ENCODE measurements around the gene DLG2.

DLG2 gene

DNA sequence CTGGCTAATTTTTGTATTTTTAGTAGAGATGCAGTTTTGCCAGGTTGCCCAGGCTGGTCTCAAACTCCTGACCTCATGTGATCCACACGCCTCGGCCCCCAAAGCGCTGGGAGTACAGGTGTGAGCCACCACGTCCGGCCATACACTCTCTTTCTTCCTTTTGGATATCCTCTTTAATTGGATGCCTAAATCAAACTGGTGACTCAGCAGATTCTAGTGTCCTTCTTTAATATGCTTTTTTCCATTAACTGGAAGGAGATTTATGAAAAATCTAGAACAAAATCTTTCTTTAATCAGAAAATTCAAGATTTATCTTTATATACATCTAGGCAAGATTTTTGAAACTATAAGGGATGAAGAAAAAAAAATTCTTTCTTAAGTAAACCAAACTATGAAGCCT, 1371.7 kb downstream of the DLG2 start:
- no peak for DNase-seq (ENCODE audit: low spot score)

DNA sequence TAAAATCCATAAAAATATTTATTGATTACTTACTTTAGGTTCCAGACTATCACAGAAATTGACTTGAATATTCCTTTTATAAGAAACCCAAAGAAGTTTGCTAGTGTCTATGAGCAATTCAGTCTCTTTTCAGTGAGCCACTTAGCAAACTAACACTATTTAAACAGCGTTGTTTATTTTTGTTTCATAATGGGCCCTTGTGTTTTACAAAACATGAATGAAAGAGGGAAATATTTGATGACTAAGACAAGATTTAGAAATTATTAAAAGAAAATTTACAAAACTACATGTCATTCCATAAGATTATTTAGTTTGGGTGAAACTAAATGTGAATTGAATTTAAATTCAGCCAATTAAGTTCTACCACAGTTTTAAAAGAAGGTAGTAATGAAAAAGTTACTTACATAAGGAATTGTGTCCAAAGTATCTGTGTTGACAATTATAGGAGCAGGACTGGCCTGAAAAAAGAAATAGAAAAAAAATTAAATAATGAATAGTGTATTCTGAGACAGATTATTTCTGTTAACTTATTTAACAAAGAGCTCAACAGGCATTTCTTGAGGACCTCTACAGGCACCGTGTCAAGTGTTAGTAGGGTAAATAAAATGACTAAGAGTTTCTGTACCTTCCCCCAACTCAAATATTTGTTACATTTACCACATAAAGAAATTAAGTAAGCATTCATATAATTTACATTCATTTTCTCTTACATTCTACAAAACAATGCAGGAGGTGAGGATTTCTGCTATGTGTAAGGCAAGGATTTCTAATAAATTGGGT, 1376.1 kb downstream of the DLG2 start:
- no peak for DNase-seq (ENCODE audit: low spot score)

DNA sequence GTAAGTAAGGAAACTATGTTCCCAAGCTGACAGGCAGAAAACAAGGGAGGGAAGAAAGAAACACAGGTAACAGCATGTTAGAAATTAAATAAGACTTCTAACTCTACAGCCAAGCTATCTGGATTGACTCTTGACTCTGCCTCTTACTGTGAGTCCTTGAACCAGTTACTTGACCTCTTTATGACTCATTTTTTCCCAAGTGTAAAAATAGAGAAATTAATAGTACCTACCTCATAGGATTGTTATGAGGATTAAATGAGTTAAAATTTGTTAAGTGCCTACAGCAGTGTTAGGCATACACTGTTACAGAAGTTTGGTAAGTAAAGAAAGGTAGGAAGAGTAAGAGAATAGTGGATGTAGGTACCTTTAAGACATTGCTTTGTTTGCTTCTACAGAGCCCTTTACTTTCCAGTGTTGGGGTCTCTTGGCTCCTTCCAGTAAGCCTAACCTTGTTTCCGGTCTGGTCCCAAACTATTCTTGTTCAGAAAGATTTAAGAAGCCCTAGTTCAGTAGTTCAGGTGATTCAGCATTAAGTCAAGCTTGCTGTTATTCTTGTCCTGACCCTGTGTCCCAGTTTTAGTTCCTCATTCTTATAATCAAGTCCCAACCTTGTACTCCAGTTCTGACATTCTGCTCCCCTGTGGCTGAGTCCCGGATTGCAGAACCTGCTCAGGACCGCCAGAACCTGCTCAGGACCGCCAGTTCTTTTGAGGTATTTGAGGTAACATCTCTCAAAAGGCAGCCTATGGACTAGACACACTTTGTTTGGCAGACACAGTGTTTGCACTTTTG, 1377.6 kb downstream of the DLG2 start:
- DNase-seq (ENCODE audit: low spot score): no peak

DNA sequence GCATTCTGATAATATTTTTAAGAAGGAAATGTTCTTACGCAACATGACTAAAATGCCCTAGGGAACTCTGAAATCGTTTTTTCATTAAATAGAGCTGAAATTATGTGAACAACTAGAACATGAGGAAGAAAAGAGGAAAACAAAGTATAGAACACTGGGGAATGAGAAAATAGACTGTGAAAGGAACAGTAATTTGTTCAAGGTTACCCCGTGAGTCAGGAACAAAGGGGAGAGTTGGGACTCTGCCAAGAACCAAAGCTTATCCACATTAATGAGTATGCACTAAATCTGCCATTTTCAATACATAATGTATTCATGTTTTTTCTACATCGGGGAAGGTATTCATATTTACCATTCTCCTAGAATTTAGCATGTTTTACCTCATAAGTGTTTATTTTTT, 1379.2 kb downstream of the DLG2 start:
- DNase-seq (ENCODE audit: low spot score): no peak

DNA sequence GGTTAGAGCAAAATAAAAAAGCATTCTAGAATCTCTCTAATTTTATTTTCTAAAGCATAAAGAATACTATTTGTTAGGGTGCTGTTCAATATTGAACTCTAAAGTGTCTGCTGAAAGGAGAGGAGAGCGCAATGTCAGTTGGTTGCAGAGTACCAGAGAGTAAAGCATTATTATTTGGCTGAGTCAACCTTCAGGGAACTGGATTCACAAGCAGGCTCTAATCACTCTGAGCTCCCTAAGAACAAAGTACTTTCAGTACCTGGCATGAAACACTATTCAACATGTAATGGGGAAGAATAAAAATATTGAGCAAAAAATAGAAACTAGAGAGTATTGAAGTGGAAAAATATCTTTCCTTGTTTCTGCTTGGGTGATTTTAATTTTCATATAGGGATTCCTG, 1380.0 kb downstream of the DLG2 start:
- no peak for DNase-seq (ENCODE audit: low spot score)

DNA sequence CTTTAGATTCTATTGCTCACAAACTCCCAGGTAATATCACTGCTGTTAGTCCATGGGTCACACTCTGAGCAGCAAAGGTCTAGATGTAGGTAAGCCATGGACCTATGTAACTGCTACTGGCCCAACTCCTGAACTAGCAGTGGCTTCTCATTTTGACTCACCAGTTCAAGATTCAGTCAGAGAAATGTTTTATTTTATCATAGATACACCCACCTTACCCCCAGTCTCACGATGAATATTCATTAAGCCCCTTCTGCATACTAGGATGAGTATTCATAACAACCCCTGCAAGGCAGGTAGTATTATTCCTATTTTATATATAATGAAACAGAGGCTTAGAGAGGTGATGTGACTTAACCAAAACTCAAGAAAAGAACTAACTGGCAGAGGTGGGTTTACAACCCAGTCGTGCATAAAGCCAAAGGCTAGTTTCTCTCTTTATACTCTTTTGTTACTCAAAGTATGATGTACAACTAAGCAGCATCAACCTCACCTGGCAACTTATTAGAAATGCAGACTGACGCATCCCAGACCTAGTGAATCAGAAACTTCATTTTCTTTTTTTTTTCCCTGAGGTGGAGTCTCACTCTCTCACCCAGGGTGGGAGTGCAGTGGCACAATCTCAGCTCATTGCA, 1383.4 kb downstream of the DLG2 start:
- DNase-seq (ENCODE audit: low spot score): no peak

DNA sequence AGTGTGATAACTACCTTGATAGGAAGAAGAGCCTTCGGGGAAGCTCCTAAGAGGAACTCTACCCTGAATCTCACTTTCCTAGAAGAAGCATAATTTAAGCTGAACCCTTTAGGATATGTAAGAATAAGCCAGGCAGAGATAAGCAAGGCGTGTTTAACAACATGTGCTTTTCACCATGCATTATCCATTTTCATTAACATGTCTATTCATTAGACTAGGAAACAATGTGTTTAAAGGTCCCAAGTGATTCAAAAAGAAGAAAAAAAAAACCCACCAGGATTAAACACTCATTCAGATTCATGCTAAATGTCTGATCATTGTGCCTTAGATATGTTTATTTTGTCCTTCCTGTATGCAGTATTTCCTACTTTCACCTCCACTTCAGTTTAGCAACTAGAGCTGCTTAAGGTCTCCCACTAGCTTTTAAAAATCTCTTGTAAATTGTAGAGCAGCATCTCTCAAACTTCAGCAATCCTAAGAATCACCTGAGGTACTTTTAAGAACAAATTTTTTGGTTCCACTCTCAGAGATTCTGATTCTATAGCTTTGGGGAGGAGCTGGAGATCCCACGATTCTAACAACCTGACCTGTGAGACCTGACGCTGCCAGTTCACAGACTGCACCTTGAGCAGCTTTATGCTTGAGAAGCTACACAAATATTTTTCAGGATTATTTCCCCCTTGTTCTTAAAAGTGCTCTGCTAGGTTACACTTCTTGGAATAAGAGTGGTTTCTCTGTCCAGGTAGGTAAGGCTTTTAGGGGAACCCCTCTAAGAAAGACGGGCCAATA, 1385.6 kb downstream of the DLG2 start:
- DNase-seq (ENCODE audit: low spot score): no peak

DNA sequence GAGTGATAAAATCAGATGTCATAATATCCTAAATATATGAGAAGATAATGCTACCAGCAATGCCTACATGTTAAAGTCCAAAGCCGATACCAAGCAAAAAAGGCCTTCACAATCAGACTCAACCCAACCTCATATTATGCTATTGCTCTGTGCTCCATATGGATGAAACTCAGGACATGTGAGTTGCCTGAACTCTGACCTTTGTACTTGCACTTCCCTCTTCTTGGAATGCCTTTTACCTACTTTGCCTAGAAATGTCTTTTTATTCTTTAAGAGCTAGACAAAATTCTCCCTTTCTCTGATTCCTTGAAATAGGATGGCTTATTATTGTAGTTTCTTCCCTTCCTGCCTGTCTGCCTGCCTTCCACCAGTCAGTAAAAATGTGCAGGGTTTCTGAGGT, 1386.3 kb downstream of the DLG2 start:
- DNase-seq (ENCODE audit: low spot score): no peak

DNA sequence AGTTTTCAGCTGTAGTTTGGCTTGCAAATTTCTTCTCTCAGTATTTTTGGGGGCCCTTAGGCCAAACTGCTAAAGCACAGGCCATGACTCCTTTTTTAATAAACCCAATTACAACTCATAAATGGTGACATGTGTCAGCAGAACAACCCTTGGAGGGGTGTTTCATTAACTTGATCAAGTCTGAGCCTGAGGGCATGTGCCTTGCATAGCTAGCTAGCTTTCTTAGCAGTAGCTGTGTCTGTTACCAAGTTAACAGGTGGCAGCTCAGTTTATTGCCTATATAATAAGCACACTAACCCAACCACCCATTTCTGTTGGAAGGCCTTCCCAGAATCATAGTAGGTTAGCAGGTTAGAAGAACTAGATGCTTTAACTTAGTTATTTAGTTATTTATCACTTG, 1390.7 kb downstream of the DLG2 start:
- DNase-seq (ENCODE audit: low spot score): no peak

DNA sequence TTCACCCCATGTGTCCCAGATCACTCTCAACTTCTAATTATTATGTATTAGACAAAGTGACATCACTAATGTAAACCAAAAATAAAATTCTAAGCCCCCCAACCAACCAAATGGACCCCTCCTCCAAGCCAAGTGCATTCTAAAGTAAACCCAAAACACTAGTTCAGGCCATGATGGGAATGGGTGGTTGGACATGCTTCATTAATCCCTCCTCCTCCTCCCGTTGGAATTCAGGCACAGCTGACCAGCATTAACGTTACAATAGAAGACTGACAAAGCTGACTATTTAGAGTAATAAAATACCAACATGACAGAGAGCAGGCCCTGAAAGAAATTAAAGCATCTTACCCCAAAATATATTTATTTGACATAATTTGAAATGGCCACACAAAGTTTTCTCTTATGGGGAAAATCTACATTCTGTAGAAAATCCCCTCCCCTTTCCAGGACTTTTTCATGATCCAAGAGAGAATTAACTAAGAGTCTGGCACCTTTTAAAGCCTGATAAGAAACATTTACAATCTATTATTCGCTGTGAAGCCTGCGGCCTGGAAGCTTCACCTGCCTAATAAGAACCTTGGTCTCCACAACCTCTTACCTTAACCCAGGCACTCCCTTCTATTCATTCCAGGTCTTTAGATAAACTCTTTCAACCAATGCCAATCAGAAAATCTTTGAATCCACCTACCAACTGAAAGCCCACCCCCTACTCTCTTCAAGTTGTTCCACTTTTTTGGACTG, 1392.5 kb downstream of the DLG2 start:
- no peak for DNase-seq (ENCODE audit: low spot score)

DNA sequence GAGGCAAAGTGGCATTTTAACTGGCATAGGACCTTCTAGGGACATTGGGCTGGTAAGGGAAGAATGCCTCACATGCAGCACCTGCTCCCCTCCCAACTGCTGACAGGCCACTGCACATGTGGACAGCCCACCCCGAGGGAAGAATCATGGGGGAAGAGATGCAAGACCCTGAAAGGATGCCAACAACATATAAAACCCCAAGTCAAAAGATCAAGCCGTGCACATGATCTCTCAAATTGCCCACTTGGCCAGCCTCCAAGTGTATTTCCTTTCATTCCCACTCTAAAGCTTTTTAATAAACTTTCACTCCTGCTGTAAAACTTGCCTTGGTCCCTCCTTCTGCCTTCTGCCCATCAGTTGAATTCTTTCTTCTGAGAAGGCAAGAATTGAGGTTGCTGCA, 1393.1 kb downstream of the DLG2 start:
- DNase-seq (ENCODE audit: low spot score): no peak

DNA sequence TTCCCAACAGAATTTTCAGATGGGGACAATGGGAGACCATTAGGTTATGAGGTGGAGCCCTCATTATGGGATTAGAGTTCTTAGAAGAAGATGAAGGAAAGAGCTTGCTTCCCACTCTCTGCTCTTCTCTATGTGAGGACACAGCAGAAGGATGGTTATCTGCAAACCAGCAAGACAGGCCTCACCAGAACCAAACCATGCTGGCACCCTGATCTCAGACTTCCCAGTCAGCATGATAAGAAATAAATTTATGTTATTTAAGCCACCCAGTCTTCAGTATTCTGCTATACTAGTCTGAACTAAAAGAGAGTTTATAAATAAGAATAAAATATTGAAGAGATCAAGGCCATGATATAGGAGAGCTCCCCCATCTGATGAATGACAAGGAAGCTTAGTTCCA, 1394.6 kb downstream of the DLG2 start:
- DNase-seq (ENCODE audit: low spot score): no peak

DNA sequence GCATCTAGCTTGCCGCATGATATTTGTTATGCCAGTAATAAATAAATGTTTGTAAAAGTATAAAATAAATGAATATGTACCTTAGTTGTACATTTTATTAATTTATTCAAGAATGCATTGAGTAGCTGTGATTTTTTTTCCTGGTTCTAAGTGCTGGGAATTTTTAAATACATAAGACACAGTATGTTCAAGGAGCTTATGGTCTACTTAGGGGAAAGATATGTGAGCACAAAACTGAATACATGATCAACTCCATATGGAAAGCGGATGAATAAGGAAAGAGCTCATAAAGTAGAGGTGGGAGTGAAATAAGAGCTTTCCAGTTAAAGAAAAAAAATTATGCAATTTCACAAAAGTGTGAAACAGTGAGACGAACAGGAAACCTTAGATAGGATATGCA, 1396.7 kb downstream of the DLG2 start:
- no peak for DNase-seq (ENCODE audit: low spot score)

DNA sequence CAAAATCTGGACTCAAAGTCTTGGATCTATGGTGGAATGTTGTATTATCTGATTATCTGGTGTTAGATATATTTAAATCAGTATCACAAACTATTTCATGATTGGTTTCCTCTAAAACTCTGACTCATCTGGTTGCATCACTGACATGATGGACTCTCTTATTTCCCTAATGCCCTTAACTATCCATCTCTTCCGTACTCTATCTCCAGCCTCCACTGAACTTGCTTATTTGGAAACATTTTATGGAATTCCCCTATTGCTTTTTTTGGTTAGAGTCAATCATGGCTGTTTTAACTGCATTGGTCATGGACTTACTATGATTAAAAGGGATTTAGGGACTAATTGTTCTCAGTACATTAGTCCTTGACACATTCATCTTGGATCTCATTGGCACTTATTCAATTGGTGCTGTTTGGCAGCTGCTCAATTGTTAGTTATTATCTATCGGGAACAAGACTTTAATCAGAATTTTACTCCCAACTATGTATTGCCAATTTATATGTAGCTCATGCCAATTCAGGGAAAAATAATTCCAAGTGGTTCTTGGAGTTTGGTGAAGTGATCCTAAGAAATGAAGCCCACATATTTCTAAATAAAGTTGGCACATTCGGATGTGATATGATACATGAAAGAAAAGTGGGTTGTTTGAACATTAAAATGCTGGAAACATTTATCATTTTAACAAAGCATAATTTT, 1399.0 kb downstream of the DLG2 start:
- no peak for DNase-seq (ENCODE audit: low spot score)

DNA sequence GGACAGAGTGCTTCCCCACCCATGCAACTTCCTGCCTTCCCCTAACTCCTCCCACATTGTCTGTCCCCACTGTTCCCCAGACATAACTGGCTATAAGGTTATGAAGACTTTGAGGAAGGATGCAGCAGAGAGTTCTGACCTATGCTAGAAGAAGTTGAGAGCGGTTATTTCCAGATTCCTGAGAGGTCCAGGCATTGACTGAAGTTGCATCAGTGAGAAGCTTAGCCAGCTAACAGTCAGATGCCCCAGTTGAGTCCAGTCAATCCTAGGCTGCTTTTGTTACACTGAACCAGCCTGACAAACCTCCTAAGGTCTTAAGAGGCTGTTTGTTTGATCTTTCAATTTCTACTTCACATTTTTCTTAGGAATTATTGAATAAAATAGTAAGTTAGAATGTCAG, 1403.1 kb downstream of the DLG2 start:
- DNase-seq (ENCODE audit: low spot score): no peak

DNA sequence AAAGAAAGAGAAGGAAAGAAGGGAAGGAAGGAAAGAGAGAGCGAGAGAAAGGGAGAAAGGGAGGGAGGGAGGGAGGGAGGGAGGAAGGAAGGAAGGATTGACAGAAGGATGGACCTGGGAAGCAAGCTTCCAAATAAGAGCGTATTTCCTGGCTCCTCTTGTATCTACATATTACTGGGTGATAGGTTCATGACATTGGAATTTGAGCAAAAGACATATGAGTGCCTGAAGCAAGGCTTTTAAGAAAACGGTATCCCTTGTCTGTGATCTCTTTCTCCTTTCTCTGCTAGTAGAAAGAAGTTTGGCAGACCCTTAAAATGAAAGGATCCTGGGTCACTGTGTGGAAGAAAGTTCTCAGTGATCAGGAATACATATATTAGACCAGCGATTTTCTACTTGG, 1408.8 kb downstream of the DLG2 start:
- DNase-seq (ENCODE audit: low spot score): no peak

DNA sequence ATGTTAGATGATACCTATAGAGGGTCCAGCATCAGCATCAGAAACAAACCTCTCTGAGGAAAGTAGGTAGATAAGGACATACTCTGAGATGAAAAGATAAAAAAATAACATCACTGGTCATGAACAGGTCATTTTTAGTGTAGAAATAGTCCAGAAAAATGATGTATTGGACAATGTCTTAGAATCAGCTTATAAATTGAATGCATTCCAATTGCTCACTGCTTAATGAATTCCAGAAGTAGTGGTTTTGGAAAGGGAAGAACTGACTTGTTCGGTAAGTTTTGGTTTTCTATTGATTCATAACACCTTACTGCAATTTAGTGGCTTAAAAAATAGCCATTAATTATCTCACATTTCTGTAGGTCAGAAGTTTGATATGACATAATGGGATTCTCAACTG, 1411.5 kb downstream of the DLG2 start:
- no peak for DNase-seq (ENCODE audit: low spot score)

DNA sequence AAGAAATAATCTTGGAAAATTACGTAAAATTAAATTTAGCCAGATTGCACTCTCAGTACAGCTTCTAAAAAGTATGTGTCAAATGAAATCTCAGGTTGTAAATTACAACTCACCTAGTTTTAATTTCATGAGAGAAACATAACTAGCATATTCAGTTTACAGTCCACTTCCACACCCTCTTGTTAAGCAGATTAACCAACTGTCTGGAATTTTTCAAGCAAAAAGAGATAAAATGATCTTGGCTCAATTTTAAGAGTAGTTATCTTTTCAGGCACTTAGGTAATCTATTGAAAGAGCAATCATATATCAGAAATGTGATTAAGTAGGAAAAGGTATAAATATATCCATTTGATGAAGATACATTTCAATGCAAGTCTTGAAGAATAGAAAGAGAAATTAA, 1412.6 kb downstream of the DLG2 start:
- no peak for DNase-seq (ENCODE audit: low spot score)

DNA sequence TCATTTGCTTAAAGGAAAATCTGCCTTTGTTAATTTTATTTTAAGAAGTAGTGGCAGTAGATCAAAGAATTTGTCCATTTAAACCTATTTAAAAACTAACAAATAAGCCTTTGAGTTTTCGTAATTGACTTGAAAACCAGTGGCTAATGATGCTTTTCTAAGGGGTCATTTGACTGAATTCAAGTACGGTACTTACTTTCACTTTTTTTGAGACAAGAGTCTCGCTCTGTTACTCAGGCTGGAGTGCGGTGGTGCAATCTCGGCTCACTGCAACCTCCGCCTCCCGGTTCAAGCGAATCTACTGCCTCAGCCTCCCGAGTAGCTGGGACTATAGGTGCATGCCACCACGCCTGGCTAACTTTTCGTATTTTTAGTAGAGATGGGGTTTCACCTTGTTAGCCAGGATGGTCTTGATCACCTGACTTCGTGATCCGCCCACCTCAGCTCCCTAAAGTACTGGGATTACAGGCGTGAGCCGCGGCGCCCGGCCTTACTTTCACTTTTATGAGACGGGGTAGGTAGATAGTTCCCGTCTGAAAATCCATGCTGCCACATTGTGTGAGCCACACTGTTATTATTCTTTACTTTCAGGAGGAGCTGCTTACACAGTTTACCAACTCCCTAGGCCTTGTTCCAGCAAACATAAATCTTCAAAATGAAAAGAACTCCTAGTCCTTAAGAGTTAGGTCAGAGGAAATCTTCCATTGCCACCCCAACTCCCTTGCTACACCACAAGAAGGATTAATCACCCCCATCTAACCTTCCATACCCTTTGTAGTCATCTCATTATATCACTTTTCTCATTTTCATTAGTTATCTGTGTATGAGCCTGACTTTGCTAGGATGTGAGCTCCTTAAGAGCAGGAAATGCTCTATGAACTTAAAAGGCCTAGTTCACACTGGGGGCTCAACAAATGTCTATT, 1414.4 kb downstream of the DLG2 start:
- no peak for DNase-seq (ENCODE audit: low spot score)

DNA sequence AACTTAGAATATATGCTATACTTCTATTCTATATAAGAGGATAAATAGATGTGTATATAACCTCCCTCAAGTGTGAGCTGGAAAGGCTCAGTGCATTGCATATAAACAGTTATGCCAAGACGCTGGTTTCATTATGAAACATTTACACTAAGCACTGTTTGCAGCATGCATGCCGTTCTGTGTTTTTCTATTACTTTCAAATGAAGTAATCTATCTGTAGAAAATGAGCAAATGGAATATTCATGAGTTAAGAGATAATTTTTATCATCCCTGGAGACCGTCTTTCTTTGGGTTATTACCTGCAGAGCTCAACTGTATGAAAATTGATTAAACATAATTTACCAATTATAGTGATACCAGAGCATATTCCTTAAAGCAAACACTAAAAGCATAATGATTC, 1415.2 kb downstream of the DLG2 start:
- no peak for DNase-seq (ENCODE audit: low spot score)
